Measurements from ENCODE around the gene COMMD9.

DNA sequence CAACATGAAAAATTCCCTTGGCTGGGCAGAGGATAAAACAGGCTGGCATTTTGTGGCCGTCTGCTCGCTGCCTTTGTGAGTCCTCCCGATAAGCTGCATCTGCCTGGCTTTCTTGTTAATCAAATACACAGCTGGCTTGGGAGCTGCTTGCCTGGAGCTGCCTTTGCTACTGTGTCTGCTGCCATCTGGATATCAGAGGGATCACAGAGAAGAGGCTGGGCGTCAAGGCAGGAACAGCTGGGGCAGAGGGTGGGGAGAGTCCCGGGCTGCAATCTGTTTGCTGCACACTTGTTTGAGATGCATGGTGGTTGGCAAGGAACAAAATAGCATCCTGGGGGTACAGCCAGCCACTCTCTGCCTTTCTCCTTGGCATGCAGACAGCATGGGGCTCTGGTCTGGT, 36.0 kb downstream of the COMMD9 start:
- TF ChIP-seq RAD21 (IDR thresholded peaks at IDR 0.05): no peak
- no peak for TF ChIP-seq GABPA (IDR thresholded peaks at IDR 0.05 in 1 of 2, conservative IDR thresholded peaks at IDR 0.05 in 1 of 2)
- no peak for TF ChIP-seq CTCF (IDR thresholded peaks at IDR 0.05; ENCODE audit: low read depth, low read length, missing input control)
- TF ChIP-seq, protein P1, sequence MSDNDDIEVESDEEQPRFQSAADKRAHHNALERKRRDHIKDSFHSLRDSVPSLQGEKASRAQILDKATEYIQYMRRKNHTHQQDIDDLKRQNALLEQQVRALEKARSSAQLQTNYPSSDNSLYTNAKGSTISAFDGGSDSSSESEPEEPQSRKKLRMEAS (IDR thresholded peaks at IDR 0.05): no peak
- TF ChIP-seq RXRA (IDR thresholded peaks at IDR 0.05): no peak
- no peak for TF ChIP-seq REST (IDR thresholded peaks at IDR 0.05)
- no peak for TF ChIP-seq ATF3 (IDR thresholded peaks at IDR 0.05)
- no peak for TF ChIP-seq FOXA1 (IDR thresholded peaks at IDR 0.05)
- no peak for TF ChIP-seq TAF1 (conservative IDR thresholded peaks at IDR 0.05)
- no peak for TF ChIP-seq HNF4G (IDR thresholded peaks at IDR 0.05)
- no peak for TF ChIP-seq YY1 (IDR thresholded peaks at IDR 0.05)
- no peak for TF ChIP-seq ZBTB33 (IDR thresholded peaks at IDR 0.05)
- no peak for TF ChIP-seq EGR1 (IDR thresholded peaks at IDR 0.05; ENCODE audit: low read depth in 2 of 2)
- no peak for TF ChIP-seq JUND (IDR thresholded peaks at IDR 0.05)
